Adrenal gland (tissue), 12 donors: ENCODE results near the gene LAMA1. TPM values are rescaled to one million over a fixed set of nuclear protein-coding genes. Genes with fewer than 3 reads are reported as not detected.

Experiments
- DNase-seq, 7 donors: peaks; one replicate each; pipeline ENCODE4 v3.0.0-alpha.2; 2019 to 2020
- H3K27ac ChIP-seq, 5 donors: fragments of 200-600 bp; sonication (generic) in 4 of 5; 1 replicate in 3 of 5; 2 replicates in 2 of 5; pipeline versions ENCODE4 v1.5.1 to v1.8.0; 2016 to 2020; ENCODE audit warnings: mild to moderate bottlenecking in 1 of 5
- H3K27me3 ChIP-seq: fragments of 200-600 bp; 2 replicates; pipeline ENCODE4 v1.8.0; 2021
- H3K36me3 ChIP-seq, 2 donors: fragments of 200-600 bp; replicated peaks in 1 of 2; 1 replicate in 1 of 2; 2 replicates in 1 of 2; pipeline versions ENCODE4 v1.5.1 to v1.8.0; 2018 to 2022
- H3K4me1 ChIP-seq, 2 donors: fragments of 200-600 bp; replicated peaks in 1 of 2; 1 replicate in 1 of 2; 2 replicates in 1 of 2; pipeline versions ENCODE4 v1.5.1 to v1.8.0; 2018 to 2021
- H3K4me3 ChIP-seq, 4 donors: fragments of 200-600 bp; sonication (generic) in 3 of 4; one replicate each; pipeline ENCODE4 v1.5.1; 2016 to 2018
- H3K9me3 ChIP-seq, 3 donors: fragments of 200-600 bp; sonication (generic) in 1 of 3; replicated peaks in 1 of 3; 1 replicate in 2 of 3; 2 replicates in 1 of 3; pipeline versions ENCODE4 v1.5.1 to v1.8.0; 2016 to 2021
- CTCF ChIP-seq, 6 experiments: fragments of 450-650 bp in 4 of 6; fragments of 200-600 bp in 2 of 6; sonication (generic) in 1 of 6; IDR thresholded peaks; 1 replicate in 5 of 6; 2 replicates in 1 of 6; pipeline versions ENCODE4 v1.5.1 to v1.8.0; 2016 to 2021; ENCODE audit warnings: antibody characterized with exemption in 6 of 6, mild to moderate bottlenecking in 2 of 6, moderate library complexity in 1 of 6
- POLR2A ChIP-seq, 2 donors: fragments of 450-650 bp; IDR thresholded peaks; one replicate each; pipeline ENCODE4 v1.6.1; 2017; ENCODE audit warnings: antibody characterized with exemption in 2 of 2, mild to moderate bottlenecking in 2 of 2, moderate library complexity in 1 of 2
- WGBS, 4 donors: extraction: QIAGEN DNeasy Blood & Tissue Kit in 2 of 4; methylation state at CpG; one replicate each; pipeline versions ENCODE4 v1.1.5 to v1.1.7; 2013 to 2017; 5-methylcytosine and 5-hydroxymethylcytosine counted together
- intact Hi-C, 2 donors: fragments of 100-400 bp; cut with DNase I; formaldehyde crosslinking; loops; one replicate each; pipeline versions ENCODE4 v1.14.1 to v1.15.0; 2022 to 2023
- polyA plus RNA-seq, 3 donors: library from polyadenylated mRNA; stranded (reverse); fragments of 200-250 nt in 2 of 3; fragments of 350-450 nt in 1 of 3; fragmentation: Illumina TruSeq in 1 of 3; extraction: RNeasy Lipid Tissue Mini Kit (QIAGEN cat#74804) in 1 of 3; gene quantifications; one replicate each; pipeline ENCODE4 v1.2.3, GENCODE V29; 2013 to 2014
- total RNA-seq, 9 donors: library from RNA; depleted of rRNA in 4 of 9; stranded (reverse); fragments of >200 nt in 4 of 9; fragments of 120-200 nt in 1 of 9; fragmentation: NEBNext Ultra II Directional in 1 of 9; extraction: Animal tissue kit (Norgen Biotek cat#: 25700) in 1 of 9; gene quantifications; one replicate each; pipeline versions ENCODE4 v1.1.0 to v1.2.4, GENCODE V29; 2013 to 2023
- donor health status: healthy with polysubstance abuse.
- donor health status: Bipolar disorder and iron deficiency.
- donor health status: DM: yes; HTN: yes; CAD: no.
- donor health status: DM: no; HTN: no; CAD: no.
- donor health status: DM: no; HTN: no; CAD: no.
- donor health status: DM: yes; HTN: yes; CAD: no.

LAMA1 gene
- total and polyA plus RNA-seq, 12 donors = 0.07 to 0.55 (median 0.17) TPM

GRCh38 chr18:6947338-6948030 lies 170.1 kb downstream of the LAMA1 start:
- H3K27ac ChIP-seq = no peak overlapping the region
- no peaks in the 10 kb centered on the region for H3K27me3 ChIP-seq
- TF ChIP-seq POLR2A (IDR thresholded peaks at IDR 0.05) (no peak), CTCF (IDR thresholded peaks at IDR 0.05) (no peak)
- H3K4me3 ChIP-seq = no peak overlapping the region
- no peak for DNase-seq
- WGBS, 4 donors = 80 to 87% (median 83%) methylated on average over 9 to 10 of the region's 10 CpGs
- intact Hi-C loops = no loop called here
- H3K36me3 ChIP-seq = no peaks in the 10 kb centered on the region
- H3K9me3 ChIP-seq = no peaks in the 10 kb centered on the region
- H3K4me1 ChIP-seq = no peaks in the 10 kb centered on the region

GRCh38 chr18:6943143-6943542 lies 174.5 kb downstream of the LAMA1 start:
- 77 to 94% (median 88%) methylated on average over 6 of the region's 6 CpGs for WGBS, 4 donors
- Histone ChIP-seq H3K36me3 (no peaks in the 10 kb centered on the region), H3K4me1 (no peaks in the 10 kb centered on the region), H3K27ac (no peak overlapping the region), H3K27me3 (no peaks in the 10 kb centered on the region), H3K9me3 (no peaks in the 10 kb centered on the region), H3K4me3 (no peak overlapping the region)
- intact Hi-C loops = no loop called here
- no peak for DNase-seq
- no peak for TF ChIP-seq POLR2A (IDR thresholded peaks at IDR 0.05)
- no peak for TF ChIP-seq CTCF (IDR thresholded peaks at IDR 0.05)

GRCh38 chr18:6942742-6943141 lies 174.9 kb downstream of the LAMA1 start:
- H3K27me3 ChIP-seq = no peaks in the 10 kb centered on the region
- 78 to 89% (median 83%) methylated on average over 3 of the region's 3 CpGs for WGBS, 4 donors
- intact Hi-C loops = no loop called here
- H3K9me3 ChIP-seq = no peaks in the 10 kb centered on the region
- H3K4me1 ChIP-seq = no peaks in the 10 kb centered on the region
- no peak overlapping the region for H3K27ac ChIP-seq
- H3K4me3 ChIP-seq = no peak overlapping the region
- DNase-seq = no peak
- no peaks in the 10 kb centered on the region for H3K36me3 ChIP-seq
- no peak for TF ChIP-seq POLR2A (IDR thresholded peaks at IDR 0.05)
- no peak for TF ChIP-seq CTCF (IDR thresholded peaks at IDR 0.05)

DNA sequence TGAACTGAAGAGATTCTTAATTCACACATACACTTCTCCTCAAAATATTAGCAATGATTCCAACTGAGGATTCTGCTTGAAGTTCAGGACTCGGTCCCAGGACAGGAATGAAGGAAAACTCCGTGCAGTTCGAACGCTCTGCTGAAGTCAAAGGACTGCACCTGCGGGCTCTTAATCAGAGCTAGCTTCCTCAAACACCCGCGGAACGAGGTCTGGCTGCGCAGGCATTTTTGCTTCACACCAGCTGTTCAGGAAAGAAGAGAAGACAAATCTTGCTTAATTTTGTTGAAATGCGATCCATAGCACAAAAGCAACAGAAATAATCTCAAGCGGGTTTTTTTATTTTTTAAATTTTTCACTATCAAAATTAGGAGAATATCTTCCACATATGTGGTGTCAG lies 175.6 kb downstream of the LAMA1 start:
- TF ChIP-seq POLR2A (IDR thresholded peaks at IDR 0.05) (no peak), CTCF (IDR thresholded peaks at IDR 0.05) (no peak)
- no peak for DNase-seq
- 77 to 88% (median 80%) methylated on average over 11 of the region's 11 CpGs for WGBS, 4 donors
- Histone ChIP-seq H3K9me3 (no peaks in the 10 kb centered on the region), H3K36me3 (no peaks in the 10 kb centered on the region), H3K27me3 (no peaks in the 10 kb centered on the region), H3K4me1 (no peaks in the 10 kb centered on the region), H3K4me3 (no peak overlapping the region), H3K27ac (no peak overlapping the region)
- intact Hi-C loops = no loop called here
